GM12878 (cell line): ENCODE data around the gene H6PD. TPM values are rescaled to one million over a fixed set of nuclear protein-coding genes. Genes with fewer than 3 reads are reported as not detected.

Source experiments
- BCL11A ChIP-seq: IDR thresholded peaks from 2 replicates; pipeline ENCODE4 v1.6.1; 2011; ENCODE audit warnings: low read depth, low read length
- CTCF ChIP-seq, 3 experiments: IDR thresholded peaks in 2 of 3; conservative IDR thresholded peaks in 1 of 3; 2 replicates each; pipeline ENCODE4 v1.5.1; 2011; ENCODE audit warnings: low read depth in 3 of 3, low read length in 3 of 3, mild to moderate bottlenecking in 3 of 3, control low read depth in 2 of 3, moderate library complexity in 2 of 3, inconsistent platforms in 1 of 3, mixed read lengths in 1 of 3; ENCODE audit not compliant: control insufficient read depth in 2 of 3, insufficient read depth in 1 of 3; ENCODE audit errors: extremely low read depth in 1 of 3
- E2F4 ChIP-seq: IDR thresholded peaks from 2 replicates; pipeline ENCODE4 v1.6.1; 2012; ENCODE audit warnings: low read depth, low read length, improper control_type of control experiment
- EED ChIP-seq: sonication (generic); IDR thresholded peaks from 2 replicates; pipeline ENCODE4 v1.6.1; 2016; ENCODE audit warnings: antibody characterized with exemption, low read depth
- EGR1 ChIP-seq, 2 experiments: IDR thresholded peaks; 1 replicate in 1 of 2; 2 replicates in 1 of 2; pipeline ENCODE4 v1.6.1; 2011 to 2012; ENCODE audit warnings: low read depth in 2 of 2, low read length in 2 of 2, borderline replicate concordance in 1 of 2, mild to moderate bottlenecking in 1 of 2, moderate library complexity in 1 of 2
- KAT2A ChIP-seq: conservative IDR thresholded peaks from 2 replicates; pipeline ENCODE4 v1.6.1; 2011; ENCODE audit warnings: low read depth, low read length; ENCODE audit not compliant: control insufficient read depth
- MEF2B ChIP-seq: fragments of 450-650 bp; IDR thresholded peaks from 2 replicates; pipeline ENCODE4 v1.6.1; 2018; ENCODE audit warnings: mild to moderate bottlenecking, moderate library complexity; ENCODE audit not compliant: partially characterized antibody, poor library complexity, severe bottlenecking
- MTA3 ChIP-seq: IDR thresholded peaks from 2 replicates; pipeline ENCODE4 v1.6.1; 2012; ENCODE audit warnings: low read length, inconsistent platforms, borderline replicate concordance
- MYB ChIP-seq: fragments of 150-350 bp; IDR thresholded peaks from 2 replicates; pipeline ENCODE4 v1.6.1; 2014; ENCODE audit warnings: mild to moderate bottlenecking, low read depth, low read length, borderline replicate concordance
- MYC ChIP-seq: IDR thresholded peaks from 2 replicates; pipeline ENCODE4 v1.6.1; 2011; ENCODE audit warnings: mild to moderate bottlenecking, low read length, moderate library complexity, inconsistent platforms; ENCODE audit not compliant: insufficient read depth, insufficient replicate concordance, insufficient read length, severe bottlenecking
- NFXL1 ChIP-seq: fragments of 450-650 bp; IDR thresholded peaks from 2 replicates; pipeline ENCODE4 v1.6.1; 2017; ENCODE audit warnings: antibody characterized with exemption, mild to moderate bottlenecking, borderline replicate concordance
- PAX8 ChIP-seq: fragments of 450-650 bp; IDR thresholded peaks from 2 replicates; pipeline ENCODE4 v1.6.1; 2017; ENCODE audit warnings: mild to moderate bottlenecking, moderate library complexity
- POLR2AphosphoS5 ChIP-seq: IDR thresholded peaks from 2 replicates; pipeline ENCODE4 v1.6.1; 2011; ENCODE audit warnings: mild to moderate bottlenecking, low read length, inconsistent platforms
- RELA ChIP-seq: fragments of 450-650 bp; IDR thresholded peaks from 2 replicates; pipeline ENCODE4 v1.8.0; 2014; ENCODE audit warnings: borderline replicate concordance; ENCODE audit not compliant: partially characterized antibody
- RUNX3 ChIP-seq: IDR thresholded peaks from 2 replicates; pipeline ENCODE4 v1.6.1; 2012; ENCODE audit warnings: low read length, inconsistent platforms
- SIN3A ChIP-seq: IDR thresholded peaks from 2 replicates; pipeline ENCODE4 v1.6.1; 2012; ENCODE audit warnings: low read depth, low read length, improper control_type of control experiment
- SIX5 ChIP-seq: IDR thresholded peaks from 2 replicates; pipeline ENCODE4 v1.6.1; 2011; ENCODE audit warnings: mild to moderate bottlenecking, low read depth, low read length, moderate library complexity; ENCODE audit not compliant: severe bottlenecking
- TAF1 ChIP-seq: IDR thresholded peaks from 2 replicates; pipeline ENCODE4 v1.6.1; 2011; ENCODE audit warnings: mild to moderate bottlenecking, low read depth, low read length, borderline replicate concordance
- TARDBP ChIP-seq: IDR thresholded peaks from 2 replicates; pipeline ENCODE4 v1.6.1; 2016; ENCODE audit warnings: borderline replicate concordance
- USF1 ChIP-seq: IDR thresholded peaks from 2 replicates; pipeline ENCODE4 v1.6.1; 2011; ENCODE audit warnings: borderline replicate concordance, low read depth, mild to moderate bottlenecking, moderate library complexity, mixed read lengths, low read length; ENCODE audit not compliant: insufficient read depth; ENCODE audit errors: extremely low read length
- polyA plus RNA-seq, 11 experiments: library from polyadenylated mRNA; depleted of rRNA in 4 of 11; unstranded in 6 of 11; stranded (reverse) in 5 of 11; fragments of >200 nt; fragmentation: Nextera tagmentation in 4 of 11; fragmentation: Illumina TruSeq in 1 of 11; extraction: Ambion mirVana in 4 of 11; extraction: Trizol in 1 of 11; gene quantifications; 1 replicate in 1 of 11; 2 replicates in 10 of 11; pipeline versions ENCODE4 v1.2.1 to v1.2.3, GENCODE V29; 2011 to 2016; ENCODE audit warnings: inconsistent platforms in 2 of 11, missing spikeins in 2 of 11, low read depth in 1 of 11
- total RNA-seq, 4 experiments: library from RNA; depleted of rRNA in 3 of 4; stranded (reverse); fragments of >200 nt in 3 of 4; fragmentation: Illumina TruSeq in 1 of 4; extraction: Trizol in 1 of 4; gene quantifications; 2 replicates each; pipeline versions ENCODE4 v1.2.1 to v1.2.3, GENCODE V29; 2013 to 2021
- TF ChIP-seq, protein P1 (sequence below): fragments of 450-650 bp; IDR thresholded peaks from 2 replicates; pipeline ENCODE4 v1.6.1; 2017; ENCODE audit warnings: mild to moderate bottlenecking
- TF ChIP-seq, protein P2 (sequence below): fragments of 450-650 bp; conservative IDR thresholded peaks from 2 replicates; pipeline ENCODE4 v1.6.1; 2017; ENCODE audit warnings: mild to moderate bottlenecking, moderate library complexity

H6PD gene
- total and polyA plus RNA-seq, 10 of the 15 experiments (the other 5 are each of a cell fraction or from before 2014, with no cell fraction given), result 1.2 to 20.7 (median 7.7) TPM

DNA sequence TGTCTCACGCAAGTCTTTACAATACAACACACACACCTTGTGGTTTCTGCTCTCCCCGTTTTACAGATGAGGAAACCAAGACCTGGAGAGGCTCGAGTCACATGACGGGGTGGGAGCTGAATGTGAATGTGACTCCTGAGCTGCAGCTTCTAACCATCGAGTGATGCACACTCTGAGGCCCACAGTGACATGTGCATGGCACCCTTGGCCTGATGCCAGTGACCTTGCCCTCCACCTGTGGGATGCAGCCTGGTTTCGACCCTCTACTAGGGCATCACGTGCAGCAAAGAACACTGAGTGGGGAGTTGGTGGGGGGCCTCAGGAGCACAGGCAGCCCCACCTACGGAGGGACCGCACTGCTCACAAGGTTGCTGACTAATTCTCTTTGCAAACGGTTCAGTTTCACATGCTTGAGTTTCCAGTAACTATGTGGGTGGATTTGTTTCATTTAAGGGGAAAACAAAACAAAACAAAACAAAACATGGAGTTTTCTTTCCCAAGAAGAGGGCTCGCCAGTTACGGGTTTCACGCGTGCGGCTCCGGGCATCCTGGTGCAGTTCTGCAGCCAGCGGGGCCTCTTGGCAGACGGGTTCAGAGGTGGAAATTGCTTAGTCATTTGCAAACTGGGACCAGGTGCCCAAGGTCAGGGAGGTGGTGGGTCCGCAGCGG is 81.0 kb downstream of the H6PD start (continued):
- no peak for TF ChIP-seq BCL11A
- TF ChIP-seq CTCF (IDR thresholded peaks at IDR 0.05 in 2 of 3, conservative IDR thresholded peaks at IDR 0.05 in 1 of 3; ENCODE audit: control insufficient read depth in 2 of 3, extremely low read depth in 1 of 3, insufficient read depth in 1 of 3, low read depth in 3 of 3, low read length in 3 of 3), result no peak
- TF ChIP-seq E2F4, result no peak
- no peak for TF ChIP-seq MYC
- no peak for TF ChIP-seq TARDBP
- no peak for TF ChIP-seq MEF2B
- no peak for TF ChIP-seq SIN3A
- TF ChIP-seq SIX5, result no peak
- no peak for TF ChIP-seq EGR1 (IDR thresholded peaks at IDR 0.05; ENCODE audit: borderline replicate concordance in 1 of 2, low read depth in 2 of 2, low read length in 2 of 2)
- TF ChIP-seq NFXL1, result no peak
- TF ChIP-seq RUNX3, result peak; percentile 52
- TF ChIP-seq MYB, result no peak
- peak; percentile 57; the same call in 1 of the 2 replicates for TF ChIP-seq EED
- TF ChIP-seq, protein P1, sequence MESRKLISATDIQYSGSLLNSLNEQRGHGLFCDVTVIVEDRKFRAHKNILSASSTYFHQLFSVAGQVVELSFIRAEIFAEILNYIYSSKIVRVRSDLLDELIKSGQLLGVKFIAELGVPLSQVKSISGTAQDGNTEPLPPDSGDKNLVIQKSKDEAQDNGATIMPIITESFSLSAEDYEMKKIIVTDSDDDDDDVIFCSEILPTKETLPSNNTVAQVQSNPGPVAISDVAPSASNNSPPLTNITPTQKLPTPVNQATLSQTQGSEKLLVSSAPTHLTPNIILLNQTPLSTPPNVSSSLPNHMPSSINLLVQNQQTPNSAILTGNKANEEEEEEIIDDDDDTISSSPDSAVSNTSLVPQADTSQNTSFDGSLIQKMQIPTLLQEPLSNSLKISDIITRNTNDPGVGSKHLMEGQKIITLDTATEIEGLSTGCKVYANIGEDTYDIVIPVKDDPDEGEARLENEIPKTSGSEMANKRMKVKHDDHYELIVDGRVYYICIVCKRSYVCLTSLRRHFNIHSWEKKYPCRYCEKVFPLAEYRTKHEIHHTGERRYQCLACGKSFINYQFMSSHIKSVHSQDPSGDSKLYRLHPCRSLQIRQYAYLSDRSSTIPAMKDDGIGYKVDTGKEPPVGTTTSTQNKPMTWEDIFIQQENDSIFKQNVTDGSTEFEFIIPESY, result no peak
- no peak for TF ChIP-seq TAF1
- no peak for TF ChIP-seq POLR2AphosphoS5
- TF ChIP-seq MTA3, result no peak
- peak; percentile 62 for TF ChIP-seq USF1
- no peak for TF ChIP-seq PAX8
- TF ChIP-seq RELA, result no peak
- no peak for TF ChIP-seq KAT2A
- TF ChIP-seq, protein P2, sequence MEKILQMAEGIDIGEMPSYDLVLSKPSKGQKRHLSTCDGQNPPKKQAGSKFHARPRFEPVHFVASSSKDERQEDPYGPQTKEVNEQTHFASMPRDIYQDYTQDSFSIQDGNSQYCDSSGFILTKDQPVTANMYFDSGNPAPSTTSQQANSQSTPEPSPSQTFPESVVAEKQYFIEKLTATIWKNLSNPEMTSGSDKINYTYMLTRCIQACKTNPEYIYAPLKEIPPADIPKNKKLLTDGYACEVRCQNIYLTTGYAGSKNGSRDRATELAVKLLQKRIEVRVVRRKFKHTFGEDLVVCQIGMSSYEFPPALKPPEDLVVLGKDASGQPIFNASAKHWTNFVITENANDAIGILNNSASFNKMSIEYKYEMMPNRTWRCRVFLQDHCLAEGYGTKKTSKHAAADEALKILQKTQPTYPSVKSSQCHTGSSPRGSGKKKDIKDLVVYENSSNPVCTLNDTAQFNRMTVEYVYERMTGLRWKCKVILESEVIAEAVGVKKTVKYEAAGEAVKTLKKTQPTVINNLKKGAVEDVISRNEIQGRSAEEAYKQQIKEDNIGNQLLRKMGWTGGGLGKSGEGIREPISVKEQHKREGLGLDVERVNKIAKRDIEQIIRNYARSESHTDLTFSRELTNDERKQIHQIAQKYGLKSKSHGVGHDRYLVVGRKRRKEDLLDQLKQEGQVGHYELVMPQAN, result no peak
